ENCODE results near the gene GLTP.

GRCh38 chr12:109824731-109825130 is 55.6 kb downstream of the GLTP start:
- TF ChIP-seq CTCF (IDR thresholded peaks at IDR 0.05; ENCODE audit: poor library complexity) (no peak), EZH2 (IDR thresholded peaks at IDR 0.05; ENCODE audit: borderline replicate concordance) (no peak), EZH2phosphoT487 (IDR thresholded peaks at IDR 0.05; ENCODE audit: low read depth, severe bottlenecking, unreplicated experiment) (no peak)
